Stimulated activated CD8-positive, alpha-beta memory T cell treated with anti-CD3 and anti-CD28 coated beads, Interleukin-7, amount 100 ng/mL, for 24 hours (primary cell): ENCODE measurements around the gene PPP1R27.

ENCODE experiments used
- DNase-seq: peaks from one replicate; pipeline ENCODE4 v3.0.0-alpha.2; 2020; ENCODE audit warnings: low read depth

Gene PPP1R27

DNA sequence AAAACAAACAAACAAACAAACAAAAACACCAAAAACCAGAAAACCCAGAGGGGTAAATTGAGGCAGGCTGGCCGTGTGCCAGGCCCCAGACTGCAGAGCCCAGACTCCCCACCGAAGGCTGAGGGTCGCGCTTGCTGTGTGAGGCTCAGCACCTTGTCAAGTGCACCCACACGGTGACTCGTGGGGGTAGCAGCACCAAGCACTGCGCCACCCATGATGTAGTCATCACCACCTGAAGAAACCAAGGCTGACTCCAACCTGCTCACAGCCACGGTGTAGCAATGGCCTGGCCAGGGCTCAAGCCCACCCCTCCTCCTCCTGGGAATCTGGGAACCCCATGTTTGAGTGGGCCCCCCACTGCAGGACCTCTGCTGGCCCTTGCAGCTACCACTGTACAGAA is 13.7 kb downstream of the PPP1R27 start:
- DNase-seq = no peak

- DNase-seq = no peak
These were observed 15.1 kb downstream of the PPP1R27 start for GRCh38 chr17:81819708-81820107.

DNA sequence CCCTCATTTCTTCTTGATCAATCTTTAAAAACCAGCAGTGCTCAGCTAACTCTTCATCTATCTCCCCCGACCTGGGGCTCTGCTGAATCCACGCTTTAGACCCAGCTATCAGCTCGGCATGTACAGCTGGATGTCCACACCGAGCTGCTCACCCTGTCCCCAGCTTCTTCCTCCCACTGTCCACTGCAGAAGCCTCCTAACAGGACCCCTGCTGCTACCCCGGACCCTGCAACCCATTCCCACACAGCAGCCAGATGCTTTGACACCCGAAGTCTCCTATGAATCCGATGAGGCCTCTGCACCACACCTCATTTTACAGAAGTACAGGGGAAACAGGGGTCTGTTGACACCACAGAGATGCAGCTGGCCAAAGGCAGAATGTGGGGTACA is 17.1 kb downstream of the PPP1R27 start:
- no peak for DNase-seq

DNA sequence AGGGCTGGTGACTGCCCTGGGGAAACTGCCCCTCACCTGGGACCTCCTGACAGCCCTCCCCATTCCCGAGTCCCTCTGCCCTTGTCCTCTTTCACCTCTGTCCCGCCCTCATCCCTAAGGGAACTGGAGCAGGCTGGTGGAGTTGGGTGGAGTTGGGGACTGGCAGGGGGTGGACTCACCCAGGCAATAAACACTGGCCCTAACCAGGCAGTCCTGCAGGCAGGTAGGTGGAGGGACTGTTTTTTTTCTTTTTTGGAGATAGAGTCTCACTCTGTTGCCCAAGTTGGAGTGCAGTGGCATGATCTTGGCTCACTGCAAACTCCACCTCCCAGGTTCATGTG is 19.2 kb downstream of the PPP1R27 start:
- DNase-seq = no peak

- DNase-seq = no peak
These were observed 19.9 kb downstream of the PPP1R27 start for GRCh38 chr17:81814748-81815645.

GRCh38 chr17:81813861-81814683 is 20.8 kb downstream of the PPP1R27 start:
- no peak for DNase-seq

DNA sequence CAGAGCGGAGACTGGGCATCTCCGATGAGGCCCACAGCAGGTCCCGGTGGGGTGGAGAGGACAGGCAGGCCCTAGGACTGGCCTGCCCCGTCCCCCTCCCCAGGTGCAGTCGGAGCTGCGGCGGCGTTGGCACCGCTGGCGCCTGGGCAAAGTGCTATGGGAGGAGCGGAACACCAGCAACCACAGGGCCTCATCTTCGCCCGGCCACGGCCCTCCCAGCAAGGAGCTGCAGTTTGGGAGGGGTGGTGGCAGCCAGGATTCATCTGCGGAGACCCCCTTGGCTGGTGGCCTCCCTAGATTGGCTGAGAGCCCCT is 21.5 kb downstream of the PPP1R27 start:
- no peak for DNase-seq

DNA sequence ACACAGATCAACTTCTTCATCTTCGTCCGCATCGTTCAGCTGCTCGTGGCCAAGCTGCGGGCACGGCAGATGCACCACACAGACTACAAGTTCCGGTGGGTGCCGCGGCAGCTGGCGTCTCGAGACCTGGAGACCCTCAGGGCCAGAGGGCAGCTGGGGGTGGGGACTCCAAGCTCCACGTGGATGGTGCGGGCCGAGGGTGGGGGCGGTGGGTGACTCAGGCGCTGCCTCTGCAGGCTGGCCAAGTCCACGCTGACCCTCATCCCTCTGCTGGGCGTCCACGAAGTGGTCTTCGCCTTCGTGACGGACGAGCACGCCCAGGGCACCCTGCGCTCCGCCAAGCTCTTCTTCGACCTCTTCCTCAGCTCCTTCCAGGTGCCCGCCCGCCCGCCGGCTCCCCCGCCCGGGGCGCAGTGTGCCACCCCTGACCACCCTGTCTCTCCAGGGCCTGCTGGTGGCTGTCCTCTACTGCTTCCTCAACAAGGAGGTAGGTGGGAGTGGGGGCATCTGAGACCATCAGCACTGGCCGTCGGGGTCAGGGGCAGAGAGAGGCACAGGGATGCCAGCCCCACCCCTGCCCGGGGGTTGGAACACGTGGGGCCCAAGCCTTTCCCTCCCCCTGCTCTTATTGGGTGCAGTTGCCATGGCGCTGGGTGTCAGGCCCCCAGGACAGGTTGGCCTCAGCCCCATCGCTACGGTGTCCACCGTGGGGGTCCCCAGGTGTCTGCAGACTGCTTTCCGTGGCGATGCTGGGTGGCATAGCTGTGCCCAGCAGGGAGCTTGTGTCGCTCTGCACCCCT is 22.1 kb downstream of the PPP1R27 start:
- DNase-seq = no peak

DNA sequence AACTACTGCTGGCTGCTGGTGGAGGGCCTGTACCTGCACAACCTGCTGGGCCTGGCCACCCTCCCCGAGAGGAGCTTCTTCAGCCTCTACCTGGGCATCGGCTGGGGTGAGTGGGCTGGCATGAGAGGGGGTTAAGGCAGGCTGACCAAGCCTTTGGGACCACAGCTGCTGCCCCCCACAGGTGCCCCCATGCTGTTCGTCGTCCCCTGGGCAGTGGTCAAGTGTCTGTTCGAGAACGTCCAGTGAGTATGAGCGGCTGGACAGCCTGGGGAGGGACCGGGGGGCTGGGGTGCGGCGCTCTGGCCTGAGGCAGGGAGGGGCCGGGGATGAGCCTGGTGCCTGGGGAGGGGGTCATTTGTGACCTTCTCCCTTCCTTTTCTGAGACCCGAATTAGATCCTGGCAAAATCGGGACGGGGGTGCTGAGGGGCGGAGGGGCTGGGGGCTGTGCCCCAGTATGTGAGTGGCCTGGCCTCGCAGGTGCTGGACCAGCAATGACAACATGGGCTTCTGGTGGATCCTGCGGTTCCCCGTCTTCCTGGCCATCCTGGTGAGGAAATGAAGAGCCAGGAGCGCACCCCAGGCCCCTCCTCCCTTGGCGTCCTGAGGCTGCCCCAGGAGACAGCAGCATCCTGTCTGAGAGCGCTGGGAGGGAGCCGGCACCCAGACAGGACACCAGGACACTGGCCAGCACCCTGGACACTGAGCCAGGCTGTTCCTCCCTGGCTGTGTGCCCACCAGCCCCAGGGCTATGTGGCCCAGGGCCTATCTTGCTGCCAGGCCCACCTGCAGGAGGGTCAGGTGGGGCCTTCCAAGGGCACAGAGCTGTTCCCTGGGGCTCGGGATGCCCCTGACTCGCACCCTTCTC is 22.9 kb downstream of the PPP1R27 start:
- no peak for DNase-seq

- no peak for DNase-seq
These were observed 23.8 kb downstream of the PPP1R27 start for GRCh38 chr17:81810892-81811704.

DNA sequence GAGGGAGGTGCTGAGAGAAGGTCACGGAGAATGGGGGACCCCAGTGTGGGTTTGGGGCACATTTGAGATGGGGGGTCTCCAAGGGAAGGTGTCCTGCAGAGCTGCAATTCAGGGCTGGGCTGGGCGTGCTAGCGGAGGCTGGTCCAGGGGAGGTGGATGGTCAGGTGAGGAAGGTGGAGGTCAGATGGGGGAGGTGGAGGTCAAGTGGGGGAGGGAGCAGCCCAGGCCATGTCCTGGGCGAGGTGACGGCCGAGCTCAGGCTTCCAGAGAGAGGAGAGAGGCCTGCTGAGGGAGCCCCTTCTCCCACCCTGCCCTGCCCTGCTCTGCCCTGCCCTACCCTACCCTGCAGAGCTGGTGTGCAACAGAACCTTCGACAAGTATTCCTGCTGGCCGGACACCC is 24.4 kb downstream of the PPP1R27 start:
- no peak for DNase-seq

- DNase-seq = no peak
These were observed 25.3 kb downstream of the PPP1R27 start for GRCh38 chr17:81809556-81809998.

- no peak for DNase-seq
These were observed 25.9 kb downstream of the PPP1R27 start for GRCh38 chr17:81808778-81809555.

DNA sequence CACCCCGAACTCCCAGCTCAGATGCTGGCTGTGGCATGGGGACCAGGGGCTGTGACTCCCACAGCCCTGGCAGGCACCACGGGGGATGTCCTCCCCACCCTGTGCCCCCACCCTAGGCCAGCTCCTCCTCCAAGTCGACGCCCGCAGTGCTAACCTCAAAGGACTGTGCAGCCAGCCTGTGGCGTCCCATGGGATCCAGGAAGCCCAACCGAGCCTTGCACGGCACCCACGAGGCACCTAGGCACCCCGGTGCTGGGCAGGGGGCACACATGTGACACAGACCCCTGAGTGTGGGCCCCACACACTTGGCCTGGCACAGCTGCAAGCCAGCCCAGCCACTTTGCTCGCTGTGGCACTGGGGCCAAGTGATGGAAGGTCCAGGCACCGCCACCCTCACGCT is 27.0 kb downstream of the PPP1R27 start:
- DNase-seq = no peak

GRCh38 chr17:81807210-81807719 is 27.6 kb downstream of the PPP1R27 start:
- no peak for DNase-seq

DNA sequence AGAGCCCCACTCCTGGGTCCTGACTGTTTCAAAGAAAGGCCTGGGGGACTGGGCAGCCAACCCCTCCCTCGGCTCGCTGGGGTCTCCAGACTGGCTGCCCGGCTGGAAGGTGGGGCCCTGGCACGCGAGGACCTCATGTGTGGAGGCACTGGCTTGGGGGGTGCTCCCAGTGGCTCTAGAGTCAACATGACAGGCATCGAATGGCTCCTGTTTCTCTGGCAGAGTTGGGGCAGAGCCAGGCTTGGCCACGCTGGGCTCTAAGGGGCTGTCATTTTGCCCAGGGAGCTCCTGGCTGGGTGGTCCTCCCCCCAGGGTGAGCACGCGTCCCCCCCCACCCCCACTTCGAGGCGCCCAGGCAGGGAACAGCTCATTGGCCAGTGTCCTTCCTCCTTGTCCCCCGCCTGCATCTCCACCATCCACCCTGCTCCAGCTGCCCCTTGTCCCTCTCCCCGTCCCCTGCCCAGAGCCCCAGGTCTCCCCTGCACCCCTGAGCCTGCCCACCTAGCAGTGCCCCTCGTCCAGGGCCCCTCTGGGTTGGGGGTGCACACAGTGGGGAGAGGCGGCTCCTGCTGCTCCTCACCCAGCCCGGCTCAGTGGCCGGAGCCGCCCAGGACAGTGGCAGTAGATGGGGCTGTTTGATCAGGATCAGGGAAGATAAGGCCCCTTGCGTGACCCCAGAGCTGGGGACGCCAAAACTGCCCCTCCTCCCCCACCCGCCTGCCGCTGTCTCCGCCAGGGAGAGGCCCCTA is 28.2 kb downstream of the PPP1R27 start:
- no peak for DNase-seq

GRCh38 chr17:81805707-81806460 is 29.0 kb downstream of the PPP1R27 start:
- no peak for DNase-seq
